ENCODE measurements around the gene MCAM.

MCAM gene

GRCh38 chr11:119330237-119330636 lies 13.3 kb upstream of the MCAM start:
- DNase-seq = no peak
- ATAC-seq = no peak

DNA sequence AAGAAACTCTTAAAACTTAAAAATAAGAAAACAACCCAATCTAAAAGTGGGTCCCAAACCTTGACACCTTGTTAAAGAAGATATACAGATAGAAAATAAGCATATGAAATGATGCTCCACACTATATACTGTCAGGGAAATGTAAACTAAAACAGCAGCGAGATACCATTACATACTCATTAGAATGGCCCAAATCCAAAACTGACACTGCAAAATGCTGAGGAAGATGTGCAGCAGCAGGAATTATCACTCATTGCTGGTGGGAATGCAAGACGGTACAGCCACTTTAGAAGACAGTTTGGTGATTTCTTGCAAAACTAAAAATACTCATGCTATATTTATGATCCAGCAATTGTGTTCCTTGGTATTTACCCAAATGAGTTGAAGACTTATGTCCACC lies 12.4 kb upstream of the MCAM start:
- ATAC-seq (no peak), DNase-seq (no peak)

DNA sequence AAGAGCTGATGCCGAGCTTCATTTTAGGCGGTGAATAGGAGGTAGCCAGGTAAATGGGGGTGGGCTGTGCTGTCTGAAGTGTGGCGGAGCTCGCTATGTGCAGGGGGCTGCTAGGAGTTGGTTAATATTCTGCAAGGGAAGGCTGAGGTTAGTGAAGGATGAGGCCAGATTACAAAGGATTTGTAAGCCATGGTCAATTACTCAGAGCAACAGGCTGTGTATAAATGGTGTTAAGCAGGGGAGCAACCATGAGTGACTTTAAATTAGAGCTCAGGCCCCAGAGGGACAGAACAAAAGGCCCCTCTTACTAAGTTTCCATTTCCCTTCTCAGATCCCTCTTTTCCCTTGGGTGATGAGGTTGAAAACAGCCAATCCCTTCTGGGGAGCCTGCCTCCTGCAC lies 7.3 kb upstream of the MCAM start:
- no peak for DNase-seq
- no peak for ATAC-seq

DNA sequence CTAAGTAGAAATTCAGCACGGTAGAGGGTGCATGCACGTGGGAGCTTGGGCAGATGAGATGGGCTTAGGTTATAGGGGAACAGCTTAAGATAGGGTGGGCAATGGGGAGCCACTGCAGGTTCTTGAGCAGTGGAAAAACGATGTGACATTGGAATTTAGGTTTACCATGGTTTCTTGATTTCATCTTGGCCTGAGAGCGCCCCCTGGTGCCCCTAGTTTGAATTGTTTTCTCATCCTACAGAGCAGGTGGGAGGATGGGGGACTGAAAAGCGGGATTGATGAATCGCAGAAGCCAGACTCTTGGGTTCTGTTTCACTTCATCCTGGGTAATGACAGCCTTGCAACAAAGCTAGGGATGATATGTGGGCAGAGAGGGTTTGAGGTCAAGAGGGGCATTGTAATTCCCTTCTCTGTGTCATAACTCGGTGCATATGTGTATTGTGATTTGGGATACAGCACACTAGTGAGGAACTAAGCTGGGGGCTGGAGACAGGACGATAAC lies 6.7 kb upstream of the MCAM start:
- DNase-seq (peak; percentile 87), ATAC-seq (no peak)

DNA sequence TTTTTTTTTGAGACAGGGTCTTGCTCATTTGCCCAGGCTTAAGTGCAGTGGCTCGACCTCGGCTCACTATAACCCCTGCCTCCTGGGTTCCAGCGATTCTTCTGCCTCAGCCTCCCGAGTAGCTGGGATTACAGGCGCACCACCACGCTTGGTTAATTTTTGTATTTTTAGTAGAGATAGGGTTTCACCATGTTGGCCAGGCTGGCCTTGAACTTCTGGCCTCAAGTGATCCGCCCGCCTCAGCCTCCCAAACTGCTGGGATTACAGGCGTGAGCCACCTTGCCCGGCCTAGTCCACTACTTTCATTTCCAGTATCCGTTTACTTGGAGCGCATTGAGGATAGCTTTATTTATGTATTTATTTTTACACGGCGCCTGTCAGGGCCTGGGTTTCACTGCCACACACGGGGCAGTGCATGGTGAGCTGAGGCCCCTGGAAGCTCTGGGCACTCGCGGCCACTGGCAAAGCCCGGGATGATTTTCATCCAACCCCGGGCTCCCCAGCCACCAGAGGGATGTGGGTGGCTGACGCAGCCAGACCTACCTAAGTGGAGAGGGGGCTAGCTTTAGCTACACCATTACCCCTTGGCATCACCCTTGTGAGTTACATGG lies 6.1 kb upstream of the MCAM start:
- ATAC-seq (no peak), DNase-seq (peak; percentile 2)

DNA sequence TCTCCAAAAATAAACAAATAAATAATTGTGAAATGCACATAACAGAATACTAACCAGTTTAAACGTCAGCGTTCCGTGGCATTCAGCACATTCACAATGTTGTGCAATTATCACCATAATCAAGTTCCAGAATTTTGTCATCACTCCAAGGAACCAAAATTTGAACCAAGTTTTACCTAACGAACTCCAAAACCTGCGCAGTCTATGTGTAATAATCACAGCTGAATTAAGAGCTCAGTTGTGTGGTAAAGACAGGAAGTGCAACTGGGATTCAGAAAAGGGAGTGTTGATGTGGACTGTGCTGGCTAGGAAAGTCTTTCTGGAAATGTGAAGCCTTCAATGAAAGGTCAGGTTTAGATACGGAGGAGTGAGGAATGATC lies 5.4 kb upstream of the MCAM start:
- ATAC-seq = no peak

GRCh38 chr11:119320776-119321524 lies 4.0 kb upstream of the MCAM start:
- peak; percentile 68 for DNase-seq

More for the DNA sequence above, 5.4 kb upstream of the MCAM start:
- DNase-seq = no peak

DNA sequence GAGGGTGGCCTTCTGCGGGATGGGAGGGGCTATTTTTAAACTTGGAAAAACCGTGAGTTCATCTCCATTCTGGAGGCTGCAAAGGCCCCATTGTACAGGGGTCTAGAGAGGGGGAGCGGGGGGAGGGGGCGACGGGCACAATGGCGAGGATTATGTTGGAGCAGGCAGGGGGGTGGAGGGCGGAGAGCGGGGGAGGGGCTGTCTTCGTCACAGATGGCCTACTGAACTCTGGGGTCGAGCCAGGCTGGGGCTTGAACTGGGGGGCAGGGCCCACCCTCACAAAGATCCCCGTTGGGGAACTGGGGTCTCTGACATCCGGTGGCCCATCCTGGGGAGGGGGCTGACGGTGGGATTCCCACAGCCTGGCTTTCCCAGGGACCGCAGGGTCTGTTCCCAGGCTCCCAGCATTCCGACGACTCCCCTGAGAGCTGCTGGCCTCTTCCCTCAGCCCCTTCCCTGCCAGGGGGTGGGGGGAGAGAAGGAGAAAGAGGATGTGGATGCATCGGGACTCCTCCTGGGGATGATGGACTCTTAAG lies 3.4 kb upstream of the MCAM start:
- ATAC-seq (no peak), DNase-seq (peak; percentile 6)

More at GRCh38 chr11:119320776-119321524, 4.0 kb upstream of the MCAM start:
- ATAC-seq = peak; percentile 61

DNA sequence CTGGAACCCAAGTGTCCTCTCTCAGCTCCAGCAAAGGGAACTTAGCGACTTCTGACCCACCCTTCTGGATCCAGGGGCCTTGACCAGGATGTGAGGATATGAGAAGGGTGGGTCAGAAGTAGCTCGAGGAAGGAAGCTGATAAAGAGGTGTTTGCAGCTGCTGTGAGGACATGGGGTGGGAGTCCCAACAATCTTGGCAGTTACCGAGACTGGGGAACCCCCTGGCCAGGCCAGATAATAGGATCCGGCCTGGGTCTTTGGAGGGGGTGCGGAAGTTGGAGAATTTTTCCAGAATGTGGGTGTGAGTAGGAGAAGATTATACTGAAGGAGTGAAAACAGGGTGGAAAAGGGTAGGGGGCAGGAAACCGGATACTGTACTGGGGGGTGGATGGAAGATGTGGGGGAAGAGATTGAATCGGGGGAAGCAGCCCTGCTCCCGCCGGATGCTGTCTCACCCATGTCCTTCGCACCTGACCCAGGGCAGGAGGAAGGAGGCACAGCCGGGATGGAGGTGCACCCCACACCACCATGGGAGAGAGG lies 2.8 kb upstream of the MCAM start:
- no peak for ATAC-seq
- peak; percentile 3 for DNase-seq

DNA sequence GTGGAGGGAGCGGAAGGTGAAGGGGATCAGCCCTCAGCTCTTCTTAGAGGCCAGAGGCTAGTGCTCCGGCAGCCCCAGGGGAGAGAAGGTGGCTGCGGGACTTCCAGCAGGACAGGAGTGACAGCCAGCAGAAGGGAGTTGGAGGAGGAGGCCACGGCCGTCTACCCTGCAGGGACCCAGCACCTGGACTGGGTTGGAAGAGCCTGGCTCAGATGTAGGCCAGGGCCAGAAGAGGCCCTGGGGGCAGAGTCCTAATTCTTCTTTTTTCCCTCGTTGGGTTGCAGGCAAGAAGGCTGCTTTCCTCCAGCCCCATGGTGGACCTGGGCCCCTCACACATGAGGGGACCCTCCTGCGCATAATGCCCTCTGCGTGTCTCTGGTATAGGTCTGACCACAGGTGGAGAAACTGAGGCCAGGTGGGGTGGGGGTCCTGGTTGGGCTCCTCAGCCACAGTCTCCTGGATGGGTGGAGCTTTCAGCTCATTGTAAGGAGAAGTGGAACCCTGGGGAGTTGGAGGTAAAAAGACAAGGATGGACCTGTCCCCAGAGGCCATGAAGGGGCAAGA lies 2.3 kb upstream of the MCAM start:
- peak; percentile 3 for DNase-seq
- ATAC-seq = no peak

DNA sequence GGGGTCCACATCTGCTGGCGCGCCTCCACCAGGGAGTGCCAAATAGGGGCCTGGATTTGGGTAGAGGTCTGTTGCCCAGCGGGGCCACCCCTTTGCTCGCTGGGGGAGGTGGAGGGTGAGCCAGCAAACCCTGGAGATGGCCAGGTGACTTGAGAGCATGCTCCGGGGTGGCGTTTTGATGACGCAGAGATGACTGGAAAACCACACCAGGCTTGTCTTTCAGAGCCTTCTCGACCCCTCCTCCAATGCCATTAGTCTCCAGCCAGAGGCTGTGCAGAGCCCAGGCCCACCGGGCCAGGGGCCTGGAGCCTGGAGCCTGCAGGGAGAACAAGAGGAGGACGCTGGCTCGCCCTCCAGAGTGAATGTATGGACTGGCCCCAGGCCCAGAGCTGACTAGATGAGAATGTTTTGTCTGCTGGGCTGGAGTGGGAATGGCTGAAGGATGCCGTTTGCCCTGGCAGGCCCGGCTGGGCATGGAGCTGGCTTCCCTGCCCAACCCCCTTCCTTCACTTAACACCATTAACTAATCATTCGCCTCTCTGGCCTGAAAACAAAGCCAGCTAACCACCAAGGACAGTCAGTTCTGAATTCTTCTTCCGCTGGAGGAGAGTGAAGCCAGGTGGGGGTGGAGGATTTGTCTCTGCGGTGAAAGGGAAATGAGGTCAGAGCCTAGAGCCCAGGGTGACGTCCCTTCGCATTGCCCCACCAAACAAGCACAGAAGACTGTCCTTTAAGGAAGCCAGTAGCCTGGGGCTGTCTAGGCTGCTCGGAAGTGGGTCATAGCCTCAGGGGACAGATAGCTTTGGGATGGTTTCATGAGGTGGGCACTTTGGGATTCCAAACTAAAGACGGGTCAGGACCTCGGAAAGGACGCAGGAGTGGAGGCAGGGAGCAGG lies 1.6 kb upstream of the MCAM start:
- ATAC-seq = no peak
- DNase-seq = peak; percentile 22

- ATAC-seq (no peak), DNase-seq (peak; percentile 3)
Measured at GRCh38 chr11:119317592-119318239, 786 bp upstream of the MCAM start.

GRCh38 chr11:119316016-119316728 lies 758 bp downstream of the MCAM start:
- no peak for DNase-seq

GRCh38 chr11:119315131-119316015 lies 1.6 kb downstream of the MCAM start:
- DNase-seq (peak; percentile 59), ATAC-seq (peak; percentile 46)

More at GRCh38 chr11:119316016-119316728, 758 bp downstream of the MCAM start:
- ATAC-seq = no peak

GRCh38 chr11:119314726-119315125 lies 2.2 kb downstream of the MCAM start:
- DNase-seq (no peak), ATAC-seq (no peak)

DNA sequence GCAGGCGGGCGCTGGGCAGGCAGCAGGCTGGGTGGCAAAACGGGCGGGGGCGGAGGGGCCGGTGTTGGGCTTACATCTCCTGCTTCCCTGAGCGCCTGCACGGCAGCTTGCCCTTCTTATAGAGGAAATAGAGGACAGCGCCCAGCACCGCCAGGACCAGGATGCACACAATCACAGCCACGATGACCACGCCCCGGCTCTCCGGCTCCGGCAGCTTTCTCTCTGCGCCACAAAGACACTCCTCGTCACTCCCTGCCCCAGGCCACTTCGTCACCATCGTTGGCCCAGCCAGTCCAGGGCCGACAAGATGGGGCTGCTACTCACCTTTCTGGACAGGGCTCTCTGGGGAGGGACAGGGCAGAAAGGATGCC lies 6.3 kb downstream of the MCAM start:
- ATAC-seq (no peak), DNase-seq (no peak)

GRCh38 chr11:119309953-119310681 lies 6.8 kb downstream of the MCAM start:
- ATAC-seq = no peak
- no peak for DNase-seq

GRCh38 chr11:119309411-119309810 lies 7.5 kb downstream of the MCAM start:
- DNase-seq (no peak), ATAC-seq (no peak)

GRCh38 chr11:119307974-119308373 lies 9.0 kb downstream of the MCAM start:
- ATAC-seq (no peak), DNase-seq (no peak)

Measured in stimulated activated naive CD8-positive, alpha-beta T cell treated with anti-CD3 and anti-CD28 coated beads, Interleukin-15, Interleukin-2, amounts not matched to agents 100 U/mL and 50 U/mL, for 24 hours (primary cell).